ENCODE measurements around the gene URGCP.
A peak's percentile ranks its signal among the peaks of the same experiment; 100 is the strongest.
"Not testable (repeated sequence)": the region's sequence is repeated elsewhere in the genome, so short reads cannot be mapped to it uniquely, and the experiment has no call there.

Gene URGCP

GRCh38 chr7:43843296-43843695 is 63.1 kb downstream of the URGCP start:
- H3K9me3 Mint-ChIP-seq = no peaks in the 10 kb centered on the region
- no peak overlapping the region for H3K4me3 Mint-ChIP-seq
- ATAC-seq = no peak
- H3K36me3 Mint-ChIP-seq = no peaks in the 10 kb centered on the region
- H3K27ac Mint-ChIP-seq = no peak overlapping the region
- peaks cover 9% of the 10 kb centered on the region for H3K4me1 Mint-ChIP-seq
- peaks cover 13% of the 10 kb centered on the region for H3K27me3 Mint-ChIP-seq

DNA sequence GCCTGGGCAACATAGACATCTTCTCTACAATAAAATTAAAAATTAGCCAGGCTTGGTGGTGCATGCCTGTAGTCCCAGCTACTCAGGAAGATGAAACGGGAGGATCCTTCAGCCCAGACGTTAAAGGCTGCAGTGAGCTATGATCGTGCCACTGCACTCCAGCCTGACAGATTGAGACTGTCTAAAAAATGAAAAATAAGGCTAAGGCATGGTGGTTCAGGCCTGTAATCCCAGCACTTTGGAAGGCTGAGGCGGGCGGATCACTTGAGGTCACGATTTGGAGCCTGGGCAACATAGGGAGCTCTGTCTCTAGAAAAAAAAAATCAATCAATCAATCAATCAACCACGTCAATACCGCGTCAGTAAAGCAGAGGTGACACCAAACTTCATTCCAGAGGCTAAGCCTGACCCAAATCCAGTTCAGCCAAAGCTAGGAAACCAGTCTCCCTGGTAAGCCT is 68.2 kb downstream of the URGCP start:
- H3K27me3 Mint-ChIP-seq = peaks cover 4% of the 10 kb centered on the region
- peak overlapping the region; percentile 71 for H3K27ac Mint-ChIP-seq
- ATAC-seq = no peak
- H3K4me3 Mint-ChIP-seq = no peak overlapping the region
- peaks cover 10% of the 10 kb centered on the region for H3K4me1 Mint-ChIP-seq
- no peaks in the 10 kb centered on the region for H3K36me3 Mint-ChIP-seq
- no peaks in the 10 kb centered on the region for H3K9me3 Mint-ChIP-seq

DNA sequence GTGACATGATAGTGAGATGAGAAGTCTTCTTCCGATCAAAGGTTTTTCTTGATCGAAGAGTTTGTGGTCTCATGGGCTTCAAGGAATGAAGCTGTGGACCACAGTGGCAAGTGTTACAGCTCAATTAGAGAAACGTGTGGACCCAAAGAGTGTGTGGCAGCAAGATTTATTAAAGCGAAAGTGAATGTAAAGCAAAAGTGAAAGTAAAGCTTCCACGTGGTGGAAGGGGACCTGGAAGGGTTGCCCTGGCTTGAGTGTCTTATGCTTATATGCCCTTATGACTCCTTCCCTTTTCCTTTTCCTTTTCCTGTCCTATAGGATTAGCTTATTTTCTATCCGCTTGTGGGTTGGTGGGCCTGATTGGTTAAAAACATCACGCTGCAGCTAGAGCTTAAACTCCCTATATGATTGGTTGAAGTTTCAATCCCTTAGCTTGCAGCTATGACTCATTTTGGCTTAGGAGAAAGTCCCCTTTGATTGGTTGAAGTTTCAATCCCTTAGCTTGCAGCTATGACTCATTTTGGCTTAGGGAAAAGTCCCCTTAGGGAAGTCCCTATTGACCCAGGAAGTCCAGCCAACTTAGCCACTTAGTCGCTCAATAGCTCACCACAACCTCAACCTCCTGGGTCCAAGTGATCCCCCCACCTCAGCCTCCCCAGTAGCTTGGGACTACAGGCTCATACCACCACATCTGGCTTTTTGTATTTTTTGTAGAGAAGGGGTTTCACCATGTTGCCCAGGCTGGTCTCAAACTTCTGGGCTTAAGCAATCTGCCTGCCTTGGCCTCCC is 71.7 kb downstream of the URGCP start:
- peak; percentile 62 for ATAC-seq
- Mint-ChIP-seq H3K4me1 (peaks cover 10% of the 10 kb centered on the region), H3K27me3 (peaks cover 4% of the 10 kb centered on the region), H3K36me3 (no peaks in the 10 kb centered on the region), H3K27ac (peak overlapping the region; percentile 96), H3K9me3 (no peaks in the 10 kb centered on the region), H3K4me3 (peak overlapping the region; percentile 90)

DNA sequence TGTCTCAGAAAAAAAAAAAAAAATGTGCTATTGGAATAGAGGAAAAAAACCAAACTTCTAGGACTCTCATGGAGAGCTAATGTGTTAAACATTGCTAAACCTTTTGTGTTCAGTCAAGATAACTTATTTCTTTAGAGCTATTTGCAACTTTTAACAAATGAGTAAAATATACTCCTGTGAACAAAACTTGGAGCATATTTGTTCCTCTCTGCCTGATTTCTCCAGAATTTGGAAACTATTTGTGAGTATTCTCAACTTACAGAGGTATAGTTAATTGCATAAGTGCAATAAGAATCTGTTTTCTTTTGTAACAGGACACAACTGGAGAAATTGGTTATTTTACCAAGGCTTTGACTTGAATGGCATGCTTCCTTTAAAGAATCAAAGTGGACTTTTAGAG is 75.5 kb downstream of the URGCP start:
- H3K36me3 Mint-ChIP-seq, H3K4me1 Mint-ChIP-seq, H3K27ac Mint-ChIP-seq, H3K9me3 Mint-ChIP-seq, ATAC-seq, H3K4me3 Mint-ChIP-seq: not testable (repeated sequence)
- H3K27me3 Mint-ChIP-seq = peaks cover 19% of the 10 kb centered on the region

All from stimulated activated memory B cell treated with anti-CD40 and anti-IgM and Interleukin-4, amounts not matched to agents 10 μg/mL and 1 μg/mL and 100 μg/mL, for 72 hours (primary cell).